Measurements from ENCODE around the gene SMCO2. TPM values are rescaled to one million over a fixed set of nuclear protein-coding genes. Genes with fewer than 3 reads are reported as not detected.

SMCO2 gene
- total and polyA plus RNA-seq, 10 of the 15 experiments (the other 5 are each of a cell fraction or from before 2014, with no cell fraction given), result 0.11 to 2.3 (median 0.67) TPM

- no peaks in the 10 kb centered on the region for H3K9me3 ChIP-seq (replicated peaks; ENCODE audit: control insufficient read depth, insufficient read depth, low read length)
- FAIRE-seq (no peak), ATAC-seq (no peak), DNase-seq (ENCODE audit: low read depth, low spot score) (no peak)
- no peaks in the 10 kb centered on the region for H4K20me1 ChIP-seq (ENCODE audit: control insufficient read depth, insufficient read depth)
- H3K36me3 ChIP-seq (ENCODE audit: control insufficient read depth in 2 of 2, insufficient read depth in 2 of 2, low read length in 1 of 2), result no peaks in the 10 kb centered on the region
- ChIA-PET RAD21 (ENCODE audit: unreplicated experiment) (no interaction called here), SMC1A (ENCODE audit: uncharacterized antibody, unreplicated experiment) (interaction anchor here (1.5 kb wide), 1 partner anchor 35 kb away, joined by 3 read pairs; the partner anchor contains the start of gene PPFIBP1), CTCF (no interaction called here), POLR2A (no interaction called here)
- H3K27ac ChIP-seq (ENCODE audit: control insufficient read depth, insufficient read depth), result no peak overlapping the region
- H3K4me1 ChIP-seq (ENCODE audit: control insufficient read depth, insufficient read depth, low read length), result no peaks in the 10 kb centered on the region
- intact Hi-C loops (cut with micrococcal nuclease; ENCODE audit: unreplicated experiment), result no loop called here
- H2AFZ ChIP-seq (ENCODE audit: control insufficient read depth, low read depth, low read length), result no peak overlapping the region
- WGBS (ENCODE audit: insufficient coverage, insufficient replicate concordance, low lambda C conversion rate, missing lambda C conversion rate), result 74% methylated on average over 5 of the region's 5 CpGs
- TF ChIP-seq HCFC1 (IDR thresholded peaks at IDR 0.05; ENCODE audit: low read length) (no peak), WRNIP1 (IDR thresholded peaks at IDR 0.05; ENCODE audit: borderline replicate concordance, low read depth, low read length) (no peak), SMC3 (IDR thresholded peaks at IDR 0.05; ENCODE audit: borderline replicate concordance, low read length) (no peak), E2F8 (IDR thresholded peaks at IDR 0.05; ENCODE audit: low read depth, partially characterized antibody) (no peak), PAX5 (IDR thresholded peaks at IDR 0.05; ENCODE audit: borderline replicate concordance, low read depth, low read length) (no peak), CBFB (IDR thresholded peaks at IDR 0.05; ENCODE audit: low read depth) (no peak), LARP7 (IDR thresholded peaks at IDR 0.05) (no peak), MYC (IDR thresholded peaks at IDR 0.05; ENCODE audit: insufficient read depth, insufficient read length, insufficient replicate concordance, low read length, severe bottlenecking) (no peak), CHD1 (IDR thresholded peaks at IDR 0.05; ENCODE audit: low read depth, low read length) (no peak), FOXM1 (IDR thresholded peaks at IDR 0.05; ENCODE audit: low read depth, low read length) (no peak), SUZ12 (IDR thresholded peaks at IDR 0.05; ENCODE audit: unreplicated experiment) (no peak), BRCA1 (IDR thresholded peaks at IDR 0.05; ENCODE audit: low read depth, low read length) (no peak)
- no peaks in the 10 kb centered on the region for H3K79me2 ChIP-seq (ENCODE audit: control insufficient read depth, insufficient read depth, low read length)
- no peaks in the 10 kb centered on the region; a peak in 1 of 4 replicates for H3K27me3 ChIP-seq (replicated peaks in 1 of 2; ENCODE audit: control insufficient read depth in 2 of 2, insufficient read depth in 2 of 2, low read length in 1 of 2)
- no peak overlapping the region for H3K4me2 ChIP-seq (ENCODE audit: control insufficient read depth, insufficient read depth)
- in situ Hi-C loops (cut with MboI), result no loop called here
- no peak overlapping the region for H3K4me3 ChIP-seq
- H3K9ac ChIP-seq (ENCODE audit: control insufficient read depth, insufficient read depth, low read length), result no peak overlapping the region
- BruUV-seq (replicated peaks), result no TSS peak
Observed at GRCh38 chr12:27488479-27488878, 41.9 kb downstream of the SMCO2 start.

All from GM12878 (cell line).